ENCODE results near the gene BMPR1B.
A peak's percentile ranks its signal among the peaks of the same experiment; 100 is the strongest.

Gene BMPR1B

GRCh38 chr4:95087657-95088455, 330.1 kb downstream of the BMPR1B start:
- H3K9me3 ChIP-seq (ENCODE audit: control insufficient read depth, insufficient read depth, low read depth, low read length): no peaks in the 10 kb centered on the region
- no peak overlapping the region; the same call in 1 of the 2 replicates for H3K27ac ChIP-seq (ENCODE audit: extremely low read depth, low read depth, low read length)
- no peaks in the 10 kb centered on the region for H3K36me3 ChIP-seq (ENCODE audit: control insufficient read depth in 2 of 2, insufficient read depth in 1 of 2, low read length in 2 of 2)
- POLR2A ChIA-PET: no interaction called here
- H3K4me3 ChIP-seq (ENCODE audit: low read depth, low read length): no peak overlapping the region
- H3K4me1 ChIP-seq (ENCODE audit: control insufficient read depth, insufficient read depth, low read length): peaks cover 23% of the 10 kb centered on the region
- CTCF ChIA-PET: interaction anchor here (1.2 kb wide), 1 partner anchor 464 kb away, joined by 3 read pairs; no protein-coding TSS in a partner anchor
- TF ChIP-seq FEZF1 (tag by site-specific recombination; IDR thresholded peaks at IDR 0.05) (peak; percentile 7; the same call in 1 of the 2 replicates), PRDM6 (tag by site-specific recombination; IDR thresholded peaks at IDR 0.05) (peak; percentile 68; the same call in 1 of the 2 replicates), ZNF121 (tag by site-specific recombination; IDR thresholded peaks at IDR 0.05) (peak; percentile 49; the same call in 1 of the 2 replicates), ZNF366 (tag by site-specific recombination; conservative IDR thresholded peaks at IDR 0.05) (no peak), ZNF501 (tag by site-specific recombination; IDR thresholded peaks at IDR 0.05) (no peak; the same call in 1 of the 2 replicates), ZNF621 (tag by site-specific recombination; IDR thresholded peaks at IDR 0.05) (no peak), ZNF155 (tag by site-specific recombination; IDR thresholded peaks at IDR 0.05) (no peak), ZNF132 (tag by site-specific recombination; IDR thresholded peaks at IDR 0.05; ENCODE audit: borderline replicate concordance) (no peak), ZBTB6 (tag by site-specific recombination; IDR thresholded peaks at IDR 0.05) (0 out of 2 replicates have a peak, but pooled peaks have one; percentile 53), GLIS2 (tag by site-specific recombination; IDR thresholded peaks at IDR 0.05) (no peak), WT1 (tag by site-specific recombination; IDR thresholded peaks at IDR 0.05) (no peak), ZNF658 (tag by site-specific recombination; IDR thresholded peaks at IDR 0.05) (no peak), ZBTB26 (tag by site-specific recombination; optimal IDR thresholded peaks at IDR 0.05) (no peak), IKZF3 (tag by site-specific recombination; IDR thresholded peaks at IDR 0.05) (no peak), ZNF664 (tag by site-specific recombination; IDR thresholded peaks at IDR 0.05) (no peak), ZNF624 (tag by site-specific recombination; IDR thresholded peaks at IDR 0.05) (no peak), ZNF473 (tag by site-specific recombination; IDR thresholded peaks at IDR 0.05) (no peak), ZNF148 (tag by site-specific recombination; IDR thresholded peaks at IDR 0.05; ENCODE audit: borderline replicate concordance) (no peak), ZNF354C (tag by site-specific recombination; IDR thresholded peaks at IDR 0.05; ENCODE audit: borderline replicate concordance, low read depth) (no peak), BCL6B (tag by site-specific recombination; IDR thresholded peaks at IDR 0.05) (peak; percentile 69), ZSCAN30 (tag by site-specific recombination; IDR thresholded peaks at IDR 0.05) (0 out of 2 replicates have a peak, but pooled peaks have one; percentile 6), ZNF398 (tag by site-specific recombination; IDR thresholded peaks at IDR 0.05) (no peak), ZBTB49 (tag by site-specific recombination; IDR thresholded peaks at IDR 0.05; ENCODE audit: low read depth) (no peak), OSR2 (tag by site-specific recombination; IDR thresholded peaks at IDR 0.05) (peak; percentile 55), ZNF157 (tag by site-specific recombination; IDR thresholded peaks at IDR 0.05) (no peak)

All from HEK293 (cell line).